Stimulated activated CD4-positive, alpha-beta T cell treated with anti-CD3 and anti-CD28 coated beads, Interleukin-1b, Interleukin-23, amount 100 ng/mL, for 24 hours (primary cell): ENCODE measurements around the gene GNG4.
"Not testable (repeated sequence)": the region's sequence is repeated elsewhere in the genome, so short reads cannot be mapped to it uniquely, and the experiment has no call there.

ENCODE experiments used
- DNase-seq, 4 experiments: peaks; one replicate each; pipeline ENCODE4 v3.0.0-alpha.2; 2020; ENCODE audit warnings: low read depth in 4 of 4, low spot score in 1 of 4

GNG4 gene

DNA sequence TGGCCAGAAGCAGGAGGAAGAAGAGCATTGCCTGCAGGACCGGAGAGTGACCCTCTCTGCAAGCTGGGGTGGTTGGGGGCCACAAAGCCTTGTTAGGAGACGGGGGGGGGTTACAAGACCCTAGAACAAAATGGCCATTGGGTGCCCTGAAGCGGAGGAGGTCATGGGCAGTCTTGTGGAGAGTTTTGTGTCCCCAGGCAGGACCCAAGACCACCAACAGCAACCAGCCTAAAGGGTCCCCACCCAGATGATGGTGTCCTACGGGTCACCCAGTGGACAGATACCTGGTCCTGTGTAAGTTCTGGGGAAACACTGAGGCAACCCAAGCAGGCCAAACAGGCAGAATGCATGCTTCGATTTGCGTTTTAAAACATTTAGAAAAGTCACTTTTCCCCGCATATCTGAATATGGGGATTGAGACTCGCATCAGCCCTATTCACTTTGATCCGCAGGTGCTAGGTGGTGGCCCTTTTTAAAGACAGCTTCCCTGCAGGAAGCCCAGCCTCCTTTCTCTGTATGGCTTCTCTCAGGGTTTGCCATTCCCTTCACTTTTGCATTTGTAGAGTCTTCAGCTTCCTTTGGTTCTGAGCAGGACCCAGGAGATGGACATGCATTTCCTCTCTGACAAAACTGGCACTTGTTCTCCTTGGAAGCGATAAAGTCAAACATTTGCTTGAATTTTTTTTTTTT lies 21.1 kb downstream of the GNG4 start:
- DNase-seq, result no peak

- DNase-seq, result no peak
Measured at GRCh38 chr1:235625831-235626230, 23.8 kb downstream of the GNG4 start.

DNA sequence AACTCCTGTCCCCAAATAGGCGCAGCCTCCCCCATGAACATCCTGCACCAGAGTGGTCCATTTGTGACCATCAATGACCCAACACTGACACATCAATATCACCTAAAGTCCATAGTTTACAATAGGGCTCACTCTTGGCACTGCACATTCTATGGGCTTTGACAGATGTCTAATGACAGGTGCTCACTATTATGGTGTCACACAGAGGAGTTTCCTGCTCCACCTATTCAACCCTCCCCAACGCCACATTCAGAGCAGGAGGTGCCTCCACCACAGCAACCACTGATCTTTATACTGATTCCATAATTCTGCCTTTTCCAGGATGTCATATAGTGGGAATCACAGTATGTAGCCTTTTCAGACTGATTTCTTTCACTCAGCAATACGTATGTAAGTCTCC lies 24.2 kb downstream of the GNG4 start:
- no peak for DNase-seq

DNA sequence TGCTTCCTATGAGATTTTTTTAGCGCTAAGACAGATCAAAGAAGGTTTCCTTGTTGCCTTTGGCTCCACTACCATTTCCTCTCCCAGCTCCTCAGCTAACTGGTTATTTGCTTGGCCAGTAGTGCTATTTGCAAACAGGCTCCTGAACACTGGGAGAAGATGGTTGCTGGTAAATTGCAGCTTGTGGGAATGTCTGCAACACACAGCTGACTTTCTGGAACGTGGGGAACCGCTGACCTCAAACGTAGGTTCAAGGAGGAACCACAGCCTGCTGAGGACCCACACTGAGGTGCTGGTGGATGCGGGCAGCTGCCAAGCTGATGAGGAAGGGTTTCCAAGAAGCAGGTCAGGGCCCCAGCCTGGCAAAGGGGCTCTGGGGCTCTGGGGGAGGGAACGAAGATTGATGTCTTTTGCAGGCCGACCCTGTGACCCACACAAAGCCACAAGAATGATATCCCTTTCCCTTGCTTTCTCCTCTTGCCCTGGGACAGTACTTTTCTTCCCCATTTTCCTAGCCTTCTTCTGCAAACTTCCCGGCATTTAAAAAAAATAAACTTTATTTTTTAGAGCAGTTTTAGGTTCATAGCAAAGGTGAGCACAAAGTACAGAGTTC lies 24.8 kb downstream of the GNG4 start:
- DNase-seq, result no peak

GRCh38 chr1:235622936-235623779 lies 26.4 kb downstream of the GNG4 start:
- no peak for DNase-seq

GRCh38 chr1:235619149-235619548 lies 30.4 kb downstream of the GNG4 start:
- not testable (repeated sequence) for DNase-seq

GRCh38 chr1:235617808-235618207 lies 31.8 kb downstream of the GNG4 start:
- no peak for DNase-seq

DNA sequence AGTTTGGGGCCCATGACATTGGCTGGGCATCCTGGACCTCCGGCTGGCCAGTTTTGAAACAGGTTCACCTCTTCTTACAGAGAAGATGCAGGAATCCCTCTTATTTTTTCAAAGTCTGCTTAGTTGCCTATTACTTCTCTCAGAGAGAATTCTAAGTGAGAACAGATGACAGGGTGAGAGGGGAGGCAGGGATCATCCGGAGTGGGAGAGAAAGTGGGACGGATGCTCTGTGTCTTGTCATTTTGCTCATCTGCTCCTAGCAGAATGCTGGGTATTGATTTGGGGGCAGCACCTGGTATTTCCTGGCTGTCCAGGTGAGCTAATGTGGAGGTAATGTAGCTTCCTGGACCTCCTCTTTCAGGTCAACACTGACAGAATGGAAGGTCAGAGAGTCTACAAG lies 32.4 kb downstream of the GNG4 start:
- no peak for DNase-seq

DNA sequence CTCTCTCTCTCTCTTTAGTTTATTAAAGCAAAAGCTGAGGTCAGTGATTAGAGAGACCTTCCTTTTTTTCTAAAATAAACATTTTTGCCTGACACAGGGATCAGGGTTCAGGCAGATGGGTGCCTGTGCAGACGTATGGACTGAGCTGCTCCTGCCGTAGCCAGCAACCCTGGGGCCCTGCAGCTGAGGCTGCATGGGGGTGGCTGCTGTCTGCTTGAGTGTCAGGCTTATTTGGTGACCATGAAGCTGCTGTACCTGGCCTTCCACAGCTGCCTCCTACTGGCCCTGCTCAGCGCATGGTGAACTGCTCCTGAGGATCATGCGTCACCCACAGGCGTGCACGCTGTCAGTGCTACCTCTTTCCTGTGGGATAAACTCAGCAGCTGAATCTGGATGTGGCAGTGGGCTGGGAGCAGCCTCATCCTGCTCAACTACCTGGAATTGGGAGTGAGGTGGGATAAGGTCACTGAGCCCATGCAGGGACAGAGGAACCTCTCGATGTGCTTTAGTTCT lies 35.1 kb downstream of the GNG4 start:
- no peak for DNase-seq

DNA sequence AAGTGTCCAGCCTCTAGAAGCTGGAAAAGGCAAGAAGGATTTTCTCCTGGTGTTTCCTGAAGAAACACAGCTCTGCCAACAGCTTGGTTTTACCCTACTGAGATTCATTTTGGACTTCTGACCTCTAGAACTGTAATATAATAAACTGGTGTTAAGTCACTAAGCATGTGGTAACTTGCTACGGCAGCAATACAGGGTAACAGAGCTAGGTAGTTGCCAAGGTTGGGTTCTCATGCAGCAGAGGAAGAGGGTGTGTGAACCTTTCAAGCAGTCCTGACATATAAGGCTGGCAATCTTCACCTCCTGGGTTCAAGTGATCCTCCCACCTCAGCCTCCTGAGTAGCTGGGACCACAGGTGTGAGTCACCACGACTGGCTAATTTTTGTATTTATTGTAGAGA lies 36.0 kb downstream of the GNG4 start:
- no peak for DNase-seq

DNA sequence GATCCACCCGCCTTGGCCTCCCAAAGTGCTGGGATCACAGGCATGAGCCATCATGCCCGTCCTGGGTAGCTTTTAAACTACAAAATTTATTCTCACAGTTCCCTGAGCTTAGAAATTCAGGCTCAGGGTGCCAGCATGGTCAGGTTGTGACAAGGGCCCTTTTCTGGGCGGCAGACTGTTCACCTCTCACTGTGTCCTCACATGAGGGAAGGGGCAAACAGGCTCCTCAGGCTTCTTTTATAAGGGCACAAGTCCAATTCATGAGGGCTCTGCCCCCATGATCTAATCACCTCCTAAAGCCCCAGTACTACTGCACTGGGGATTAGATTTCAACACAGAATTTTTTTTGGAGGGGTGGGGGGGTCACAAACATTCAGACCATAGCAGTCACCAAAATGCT lies 36.8 kb downstream of the GNG4 start:
- no peak for DNase-seq

GRCh38 chr1:235610157-235610556 lies 39.4 kb downstream of the GNG4 start:
- no peak for DNase-seq

GRCh38 chr1:235608278-235608677 lies 41.3 kb downstream of the GNG4 start:
- DNase-seq, result no peak

- DNase-seq, result no peak
Measured at GRCh38 chr1:235607284-235607683, 42.3 kb downstream of the GNG4 start.

DNA sequence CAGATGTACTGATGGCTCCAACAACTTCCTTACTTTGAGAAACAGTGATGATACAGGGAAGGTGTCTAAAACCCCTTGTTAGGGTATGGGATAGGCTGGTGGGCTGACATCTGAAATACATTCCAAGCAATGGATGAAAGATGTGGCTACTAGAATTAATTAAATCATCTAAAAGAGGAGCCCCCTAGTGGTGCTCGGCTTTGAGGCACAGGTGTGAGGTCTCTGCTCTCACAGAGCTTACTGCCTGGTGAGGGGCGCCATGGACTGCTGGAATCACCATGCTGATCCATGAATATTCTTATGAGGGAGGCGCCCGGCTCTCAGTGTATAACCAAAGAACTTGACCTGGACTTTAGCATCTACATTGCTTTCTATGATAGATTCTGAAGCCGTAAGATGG lies 48.5 kb downstream of the GNG4 start:
- DNase-seq, result peak in 2 of 4 experiments; percentile 6 to 13

DNA sequence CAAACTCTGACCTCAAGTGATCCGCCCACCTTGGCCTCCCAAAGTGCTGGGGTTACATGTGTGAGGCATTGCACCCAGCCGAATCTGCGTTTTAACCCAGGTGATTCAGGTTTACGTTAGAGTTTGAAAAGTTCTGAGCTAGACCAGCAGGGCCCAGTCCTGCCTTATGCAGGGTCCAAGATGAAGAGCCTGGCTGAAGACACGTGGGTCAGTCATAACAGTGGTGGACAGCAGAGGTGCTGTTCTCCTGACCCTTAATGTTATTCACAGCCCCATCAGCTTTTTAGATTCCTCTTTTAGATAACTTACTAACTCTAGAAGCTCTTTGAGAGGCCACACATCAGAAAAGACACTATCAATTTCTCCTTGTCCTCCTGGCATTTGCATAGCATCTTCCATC lies 50.0 kb downstream of the GNG4 start:
- no peak for DNase-seq

DNA sequence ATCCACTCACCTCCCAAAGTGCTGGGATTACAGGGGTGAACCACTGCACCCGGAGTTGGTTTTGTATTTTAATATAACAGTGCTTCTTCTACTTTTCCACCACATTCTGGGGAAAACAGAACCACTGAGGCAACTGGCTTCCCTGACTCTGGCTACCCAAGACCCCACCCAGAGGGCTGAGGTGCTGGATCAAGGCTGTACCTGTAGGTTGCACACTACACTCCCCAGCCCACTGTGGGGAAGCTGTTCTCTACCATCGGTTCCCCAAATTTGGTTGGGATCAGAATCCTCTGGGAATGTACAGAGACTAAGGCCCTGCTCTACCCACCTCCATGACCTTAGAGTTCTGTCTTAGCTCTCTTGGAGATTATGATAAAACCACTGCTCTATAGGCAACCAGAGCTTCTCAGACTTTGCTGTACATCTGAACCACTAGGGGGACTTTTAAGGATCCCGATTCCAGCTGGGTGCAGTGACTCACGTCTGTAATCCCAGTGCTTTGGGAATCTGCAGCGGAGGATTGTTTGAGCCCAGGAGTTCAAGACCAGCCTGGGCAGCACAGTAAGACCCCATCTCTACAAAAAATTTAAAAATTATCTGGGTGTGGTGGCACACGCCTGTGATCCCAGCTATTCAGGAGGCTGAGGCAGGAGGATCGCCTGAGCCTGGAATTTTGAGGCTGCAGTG lies 51.6 kb downstream of the GNG4 start:
- no peak for DNase-seq

DNA sequence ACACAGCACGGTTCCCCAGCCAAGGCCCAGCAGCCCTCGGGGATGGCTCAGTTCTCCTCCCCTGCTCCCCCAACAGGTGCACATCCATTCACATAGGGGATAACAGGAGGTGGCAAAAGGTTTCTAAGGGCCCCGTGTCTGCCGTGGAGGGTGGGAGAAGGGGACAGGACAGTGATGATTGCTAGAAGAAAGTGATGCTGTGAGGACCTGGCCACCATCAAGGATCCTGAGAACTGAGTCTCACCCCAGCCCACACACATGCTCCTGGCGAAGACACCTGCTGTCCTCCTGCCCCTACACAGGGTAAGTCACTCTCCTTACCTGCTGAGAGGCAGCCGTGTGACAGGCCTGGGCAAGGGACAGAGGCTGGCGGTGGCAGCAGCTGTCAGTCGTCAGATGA lies 54.5 kb downstream of the GNG4 start:
- DNase-seq, result no peak

- not testable (repeated sequence) for DNase-seq
Measured at GRCh38 chr1:235594281-235594895, 55.2 kb downstream of the GNG4 start.

DNA sequence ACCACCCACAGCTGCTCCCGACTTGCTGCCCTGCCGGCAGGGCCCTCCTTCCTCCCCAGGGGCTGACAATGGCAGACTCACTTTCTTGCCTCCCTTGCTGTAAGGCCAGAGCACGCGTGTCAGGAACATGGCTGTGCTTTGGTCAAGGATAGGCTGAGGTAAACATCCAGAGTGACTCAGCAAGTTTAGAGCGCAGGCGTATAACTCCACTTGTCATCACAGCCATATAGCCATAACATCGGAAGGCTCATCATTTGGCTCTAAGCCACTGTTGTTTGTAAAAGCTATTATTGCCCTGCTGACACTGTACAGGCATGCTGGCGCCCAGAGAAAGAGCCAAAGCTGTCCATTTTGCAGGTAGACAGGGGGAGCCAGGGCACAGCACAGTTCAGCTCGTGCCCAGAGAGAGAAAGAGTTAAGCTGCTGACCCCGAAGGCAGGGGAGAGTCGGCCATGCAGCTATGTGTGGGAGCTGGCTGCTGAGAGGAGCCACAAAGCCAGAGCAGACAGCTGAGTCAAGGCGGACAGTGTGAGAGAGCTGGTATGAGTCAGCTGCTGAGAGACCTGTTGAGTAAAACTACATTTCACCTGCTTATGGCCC lies 60.6 kb downstream of the GNG4 start:
- DNase-seq, result no peak

DNA sequence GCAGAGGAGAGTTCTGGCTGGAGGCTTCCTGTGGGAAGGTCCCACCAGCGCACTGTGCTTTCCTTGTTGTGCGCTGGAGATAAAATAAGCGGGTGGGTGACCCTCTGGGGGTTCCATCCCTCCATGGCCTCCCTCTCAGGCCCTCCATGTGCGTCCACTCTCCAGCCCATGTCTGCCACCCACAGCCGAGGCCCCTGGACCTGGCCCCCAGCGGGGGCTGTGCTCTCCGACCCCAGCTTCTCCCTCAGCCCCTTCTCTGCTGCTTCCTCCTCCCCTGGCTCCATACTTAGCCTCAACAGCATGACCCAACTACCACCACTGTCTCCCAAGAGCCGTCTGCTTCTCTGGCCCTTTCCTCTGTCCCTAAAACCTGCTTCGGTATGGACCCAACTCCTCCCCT lies 61.4 kb downstream of the GNG4 start:
- no peak for DNase-seq
